HPDE6-E6E7 (cell line): Measurements from ENCODE around the gene PRKCH.
"Not testable (repeated sequence)": the region's sequence is repeated elsewhere in the genome, so short reads cannot be mapped to it uniquely, and the experiment has no call there.

Experiments
- DNase-seq: peaks from one replicate; pipeline ENCODE4 v3.0.0; 2011; ENCODE audit warnings: missing footprints; ENCODE audit errors: extremely low spot score

PRKCH gene

GRCh38 chr14:61388976-61389576, 67.7 kb downstream of the PRKCH start:
- DNase-seq, result no peak

DNA sequence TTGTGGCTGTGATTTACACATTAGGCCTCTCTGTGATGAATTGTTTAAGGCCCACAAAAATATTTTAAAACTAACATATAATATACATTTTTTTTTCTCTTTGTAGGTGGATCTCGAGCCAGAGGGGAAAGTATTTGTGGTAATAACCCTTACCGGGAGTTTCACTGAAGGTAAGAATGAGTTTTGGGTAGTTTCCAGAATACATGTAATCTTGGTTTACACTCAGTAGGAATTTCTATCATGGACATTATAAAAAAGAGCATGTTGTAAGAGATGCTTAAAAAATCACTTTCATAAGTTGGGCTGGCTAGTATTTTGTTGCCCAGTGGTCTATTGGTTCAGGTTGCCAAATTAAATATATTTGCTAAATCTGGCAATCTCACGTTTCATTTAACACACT, 69.7 kb downstream of the PRKCH start:
- no peak for DNase-seq

DNA sequence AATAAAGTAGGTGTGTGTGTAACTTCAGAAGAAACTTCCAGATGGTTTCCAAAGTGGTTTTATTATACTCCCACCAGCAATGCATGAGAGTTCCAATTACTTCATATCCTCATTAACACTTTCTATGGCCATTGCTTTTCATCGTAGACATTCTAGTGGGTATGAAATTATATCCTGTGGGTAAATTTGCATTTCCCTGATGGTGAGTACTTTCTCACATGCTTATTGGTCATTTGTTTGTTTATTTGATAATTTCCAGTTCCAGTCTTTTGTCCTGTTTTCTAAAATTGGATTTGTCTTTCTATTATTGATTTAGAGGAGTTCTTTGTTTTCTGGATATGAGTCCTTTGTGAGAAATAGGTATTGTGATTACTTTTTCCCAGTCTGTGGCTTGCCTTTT, 70.9 kb downstream of the PRKCH start:
- no peak for DNase-seq

GRCh38 chr14:61394542-61394941, 73.2 kb downstream of the PRKCH start:
- no peak for DNase-seq

DNA sequence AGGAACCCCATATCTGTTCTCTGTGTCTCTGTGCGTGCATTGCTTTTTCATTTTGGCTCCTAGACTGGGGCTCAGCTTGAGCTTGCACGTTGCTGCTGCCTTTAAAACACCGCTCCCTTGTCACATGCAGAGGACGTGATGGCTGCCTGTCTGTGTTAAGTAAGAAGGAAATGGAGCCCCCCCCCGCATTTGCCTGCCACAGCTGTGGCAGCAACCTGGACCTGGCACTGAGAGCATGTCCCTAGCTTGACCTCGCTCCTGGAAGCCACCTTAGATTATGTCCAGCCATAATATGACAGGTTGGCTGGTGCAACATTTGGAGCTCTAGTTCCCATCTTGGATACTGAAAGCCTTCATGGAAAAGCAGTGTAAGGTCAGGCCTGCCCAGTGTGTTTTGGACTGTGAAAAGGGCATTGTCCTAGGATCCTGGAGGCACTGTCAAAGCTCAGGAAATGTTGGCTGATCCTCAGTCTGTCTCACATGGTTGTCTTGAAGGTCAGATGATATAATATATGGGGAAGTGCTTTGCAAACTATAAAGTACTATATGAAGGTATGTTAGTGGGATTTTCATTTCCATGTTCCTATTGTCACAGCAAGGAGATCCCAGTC, 73.8 kb downstream of the PRKCH start:
- DNase-seq, result no peak

GRCh38 chr14:61396279-61396678, 74.9 kb downstream of the PRKCH start:
- no peak for DNase-seq

DNA sequence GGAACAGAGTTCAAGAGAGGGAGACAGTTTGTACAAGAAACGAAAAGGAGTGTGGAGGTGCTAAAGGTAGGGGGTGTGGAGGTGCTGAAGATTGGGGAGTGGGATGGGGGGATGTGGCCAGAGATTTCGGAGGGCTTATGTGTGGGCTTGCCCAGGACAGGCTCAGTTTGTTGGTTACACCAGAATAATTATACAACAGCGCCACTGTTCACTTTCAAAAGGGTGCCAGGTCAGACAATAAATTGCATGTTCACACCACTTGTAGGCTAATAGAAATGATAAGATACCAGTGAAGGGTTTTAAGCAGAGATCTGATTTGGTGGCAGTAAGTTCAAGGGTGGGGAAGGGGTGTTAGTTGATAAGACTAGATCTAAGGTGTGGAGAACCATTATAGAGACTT, 75.3 kb downstream of the PRKCH start:
- DNase-seq, result no peak

DNA sequence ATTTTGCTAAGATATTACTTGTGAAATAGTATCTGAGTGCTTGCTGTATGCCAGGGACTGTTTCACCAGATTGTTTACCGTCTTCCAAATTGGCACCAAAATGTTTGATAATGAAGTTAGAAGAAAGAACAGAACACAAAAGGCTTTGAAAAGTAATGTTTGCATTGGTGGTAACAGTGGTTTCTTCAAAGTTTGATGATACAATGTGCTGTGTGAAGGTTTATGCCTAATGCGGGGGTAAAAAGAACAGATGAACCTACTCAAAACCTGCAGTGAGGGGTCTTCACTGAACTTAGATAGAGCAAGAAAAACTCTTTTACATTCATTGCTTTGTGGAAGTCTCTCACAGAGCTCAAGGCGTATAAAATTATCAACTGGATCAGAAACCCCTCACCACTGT, 76.2 kb downstream of the PRKCH start:
- DNase-seq, result no peak

GRCh38 chr14:61398221-61398620, 76.8 kb downstream of the PRKCH start:
- no peak for DNase-seq

DNA sequence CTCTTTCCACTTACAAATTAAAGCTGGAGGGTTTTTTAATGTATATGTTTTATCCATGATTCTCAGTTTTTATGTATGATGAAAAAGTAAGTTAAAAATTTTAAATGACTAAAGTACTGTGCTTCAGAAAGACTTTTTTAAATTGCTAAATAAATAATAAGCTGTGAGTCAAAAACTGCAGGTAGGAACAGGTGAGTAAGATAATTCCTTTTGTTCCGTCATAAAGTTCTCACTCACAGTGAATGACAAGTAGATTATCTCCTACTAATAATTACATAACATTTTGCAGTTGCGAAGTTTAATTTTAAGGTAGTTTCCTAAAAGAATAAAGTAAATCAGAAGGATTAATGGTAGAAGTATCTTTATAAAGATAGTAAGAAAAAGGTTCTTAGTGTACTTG, 78.0 kb downstream of the PRKCH start:
- DNase-seq, result peak; percentile 34

DNA sequence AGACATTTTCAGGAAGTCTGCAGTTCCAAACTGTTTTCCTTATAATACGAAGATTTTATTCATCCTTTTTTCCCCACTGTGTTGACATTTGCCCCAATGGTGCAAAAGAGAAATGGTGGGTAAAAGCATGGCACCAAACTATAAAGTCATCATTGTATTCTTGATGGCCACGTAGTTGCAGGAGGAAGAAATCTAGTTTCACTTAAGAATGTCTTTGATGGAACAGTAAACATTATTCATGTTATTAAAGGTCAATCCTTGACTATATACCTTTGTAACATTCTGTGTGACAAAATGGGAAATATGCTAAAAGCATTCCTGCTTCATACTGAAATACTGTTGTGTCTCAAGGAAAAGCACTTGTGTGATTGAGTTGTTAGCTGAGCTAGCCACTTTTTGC, 80.1 kb downstream of the PRKCH start:
- DNase-seq, result no peak

- no peak for DNase-seq
Measured at GRCh38 chr14:61403411-61403810, 82.0 kb downstream of the PRKCH start.

DNA sequence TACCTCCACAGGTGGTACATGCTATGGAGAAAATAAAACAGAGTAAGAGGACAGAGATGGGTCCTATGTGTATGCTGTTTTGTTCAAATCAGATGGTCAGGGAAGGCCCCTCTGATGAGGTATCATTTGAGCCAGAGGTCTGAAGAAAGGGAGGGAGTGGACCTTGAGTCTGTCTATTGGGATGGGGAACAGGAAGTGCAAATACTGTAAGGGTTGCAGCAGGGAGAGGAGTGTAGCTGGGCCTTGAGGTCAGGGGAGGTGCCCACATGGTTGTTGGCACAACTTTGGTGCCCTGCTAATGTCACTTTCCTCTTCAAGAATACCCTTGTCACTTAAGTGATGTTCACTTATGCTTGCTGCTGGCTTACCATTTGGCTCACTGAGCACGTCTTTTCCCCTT, 83.3 kb downstream of the PRKCH start:
- DNase-seq, result no peak

GRCh38 chr14:61406198-61406597, 84.8 kb downstream of the PRKCH start:
- DNase-seq, result no peak

- DNase-seq, result no peak
Measured at GRCh38 chr14:61406675-61407074, 85.3 kb downstream of the PRKCH start.

DNA sequence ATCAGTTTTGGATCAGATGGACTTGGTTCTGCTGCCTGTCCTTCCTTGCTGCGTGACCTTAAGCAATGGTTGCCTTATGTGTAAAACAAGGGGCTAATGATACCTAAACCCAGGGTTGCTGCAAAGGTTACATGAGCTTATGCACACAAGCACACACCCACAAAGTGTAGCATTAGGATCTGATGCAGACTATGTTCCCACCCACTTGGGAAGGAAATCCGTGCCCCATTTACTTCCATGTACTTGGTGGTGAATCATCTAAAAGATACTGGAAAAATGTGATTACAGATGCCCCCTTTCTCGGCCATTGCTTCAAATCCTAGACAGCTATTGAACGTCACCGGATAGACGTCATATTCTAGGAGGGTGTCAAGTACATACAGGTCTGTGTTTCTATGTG, 87.1 kb downstream of the PRKCH start:
- DNase-seq, result no peak

DNA sequence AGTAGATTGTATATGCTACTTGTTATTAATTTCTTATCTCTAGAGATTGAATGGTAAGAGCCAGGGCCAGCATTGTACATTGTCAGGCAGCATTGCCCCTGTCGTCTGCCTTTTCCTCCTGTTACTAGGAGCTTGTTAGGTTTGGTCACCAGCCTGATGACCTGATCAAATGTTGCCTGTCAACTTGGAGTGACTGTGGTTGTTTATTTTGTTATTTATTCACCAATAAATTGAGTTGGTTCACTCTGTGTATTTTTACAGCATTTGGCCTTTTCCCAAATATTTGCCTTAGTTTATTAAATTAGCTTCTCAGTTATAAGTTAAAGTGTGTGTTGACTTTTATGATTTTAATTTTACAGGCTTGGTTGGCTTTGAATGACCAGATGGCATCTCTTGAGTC, 88.4 kb downstream of the PRKCH start:
- no peak for DNase-seq

- not testable (repeated sequence) for DNase-seq
Measured at GRCh38 chr14:61415934-61416333, 94.6 kb downstream of the PRKCH start.

- DNase-seq, result no peak
Measured at GRCh38 chr14:61416591-61416990, 95.2 kb downstream of the PRKCH start.

- DNase-seq, result no peak
Measured at GRCh38 chr14:61417141-61417540, 95.8 kb downstream of the PRKCH start.

GRCh38 chr14:61417883-61418455, 96.6 kb downstream of the PRKCH start:
- no peak for DNase-seq

GRCh38 chr14:61418746-61419145, 97.4 kb downstream of the PRKCH start:
- no peak for DNase-seq

DNA sequence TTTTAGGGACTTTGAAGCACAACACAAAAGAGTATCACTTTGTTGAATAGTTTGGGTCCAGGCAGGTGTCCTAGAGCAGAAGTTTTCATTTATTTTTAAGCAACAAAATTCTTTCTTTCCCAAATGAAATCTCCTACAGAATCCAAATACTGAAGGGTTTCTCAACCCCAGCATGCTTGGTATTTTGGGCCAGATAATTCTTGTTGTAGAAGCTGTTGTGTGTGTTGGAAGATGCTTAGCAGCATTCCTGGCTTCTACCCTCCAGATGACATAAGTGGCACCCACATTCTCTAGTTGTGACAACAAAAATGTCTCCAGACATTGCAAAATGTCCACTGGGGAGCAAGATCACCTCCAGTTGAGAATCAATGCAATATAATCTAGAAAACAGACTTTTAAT, 97.8 kb downstream of the PRKCH start:
- no peak for DNase-seq

DNA sequence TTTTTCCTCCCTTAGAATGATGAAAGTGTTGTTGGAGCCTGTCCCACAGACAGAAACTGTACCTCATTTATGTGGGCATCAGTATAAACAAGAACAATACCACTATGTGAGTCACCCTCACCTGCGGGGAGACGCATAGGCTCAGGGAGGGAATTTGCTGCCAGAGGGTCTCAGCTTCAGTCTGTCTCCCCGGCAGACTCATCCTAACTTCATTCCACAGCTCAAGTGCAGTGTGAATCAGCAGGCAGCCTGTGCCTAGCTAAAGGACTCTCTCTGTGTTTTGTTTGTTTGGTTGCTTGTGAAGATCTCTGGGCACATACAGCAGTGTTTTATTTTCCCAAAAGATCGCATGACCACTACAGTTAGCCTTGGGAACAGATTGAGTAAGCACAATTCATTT, 98.9 kb downstream of the PRKCH start:
- peak; percentile 73 for DNase-seq
